GM21447 (cell line): Measurements from ENCODE around the gene IL1RAPL1.

Source experiments
- ATAC-seq: cut with Tn5 transposase; IDR thresholded peaks from one replicate; pipeline ENCODE4 v1.9.1; 2021; ENCODE audit not compliant: unreplicated experiment

IL1RAPL1 gene

GRCh38 chrX:29388509-29388908, 801.3 kb downstream of the IL1RAPL1 start:
- ATAC-seq = no peak

GRCh38 chrX:29397506-29397905, 810.3 kb downstream of the IL1RAPL1 start:
- ATAC-seq = no peak

- ATAC-seq = no peak
Observed at GRCh38 chrX:29407357-29407756, 820.1 kb downstream of the IL1RAPL1 start.

- no peak for ATAC-seq
Observed at GRCh38 chrX:29419774-29420553, 832.7 kb downstream of the IL1RAPL1 start.

GRCh38 chrX:29422034-29422433, 834.8 kb downstream of the IL1RAPL1 start:
- no peak for ATAC-seq

GRCh38 chrX:29431895-29432294, 844.6 kb downstream of the IL1RAPL1 start:
- ATAC-seq = no peak

- no peak for ATAC-seq
Observed at GRCh38 chrX:29432534-29432933, 845.3 kb downstream of the IL1RAPL1 start.

GRCh38 chrX:29434939-29435338, 847.7 kb downstream of the IL1RAPL1 start:
- no peak for ATAC-seq

- ATAC-seq = no peak
Observed at GRCh38 chrX:29435396-29435795, 848.1 kb downstream of the IL1RAPL1 start.

GRCh38 chrX:29447867-29448266, 860.6 kb downstream of the IL1RAPL1 start:
- no peak for ATAC-seq

- no peak for ATAC-seq
Observed at GRCh38 chrX:29453333-29453732, 866.1 kb downstream of the IL1RAPL1 start.

GRCh38 chrX:29455702-29456101, 868.5 kb downstream of the IL1RAPL1 start:
- no peak for ATAC-seq

GRCh38 chrX:29461039-29461438, 873.8 kb downstream of the IL1RAPL1 start:
- ATAC-seq = no peak

- no peak for ATAC-seq
Observed at GRCh38 chrX:29466456-29466855, 879.2 kb downstream of the IL1RAPL1 start.

GRCh38 chrX:29468911-29469494, 881.8 kb downstream of the IL1RAPL1 start:
- no peak for ATAC-seq

GRCh38 chrX:29470030-29470429, 882.8 kb downstream of the IL1RAPL1 start:
- ATAC-seq = no peak

GRCh38 chrX:29471829-29472228, 884.6 kb downstream of the IL1RAPL1 start:
- ATAC-seq = no peak

- peak; percentile 54 for ATAC-seq
Observed at GRCh38 chrX:29477878-29478277, 890.6 kb downstream of the IL1RAPL1 start.

- ATAC-seq = peak; percentile 87
Observed at GRCh38 chrX:29478336-29479069, 891.3 kb downstream of the IL1RAPL1 start.

GRCh38 chrX:29487214-29487613, 900.0 kb downstream of the IL1RAPL1 start:
- ATAC-seq = no peak

- no peak for ATAC-seq
Observed at GRCh38 chrX:29487714-29488113, 900.5 kb downstream of the IL1RAPL1 start.

- ATAC-seq = peak; percentile 53
Observed at GRCh38 chrX:29488919-29489318, 901.7 kb downstream of the IL1RAPL1 start.
